Hematopoietic multipotent progenitor cell treated with erythropoietin and hydrocortisone succinate and interleukin-3 and kit ligand, for 6 days (in vitro differentiated cells): ENCODE measurements around the gene TEAD1.

Experiments used
- DNase-seq: peaks from one replicate; pipeline ENCODE4 v3.0.0-alpha.2; 2015

TEAD1 gene

DNA sequence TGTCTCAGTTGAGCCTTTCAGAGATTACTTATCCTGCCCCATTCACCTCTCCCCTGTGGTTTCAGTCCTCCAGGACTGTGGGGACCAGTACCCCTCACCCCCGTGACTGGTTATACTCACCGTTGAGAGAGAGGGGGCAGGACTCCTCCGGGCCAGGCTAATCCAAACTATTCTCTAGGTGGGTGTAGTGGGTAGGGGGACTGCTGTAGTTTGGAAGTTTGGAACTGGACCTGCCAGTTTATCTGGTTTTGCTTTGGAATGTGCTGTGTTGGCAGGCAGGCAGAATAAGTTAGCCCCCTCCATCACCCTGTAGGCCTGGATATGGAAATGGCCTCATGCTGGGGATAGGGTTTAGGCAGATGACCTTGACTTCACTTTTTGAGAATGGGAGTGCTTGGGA is 13.5 kb downstream of the TEAD1 start:
- DNase-seq, result no peak

DNA sequence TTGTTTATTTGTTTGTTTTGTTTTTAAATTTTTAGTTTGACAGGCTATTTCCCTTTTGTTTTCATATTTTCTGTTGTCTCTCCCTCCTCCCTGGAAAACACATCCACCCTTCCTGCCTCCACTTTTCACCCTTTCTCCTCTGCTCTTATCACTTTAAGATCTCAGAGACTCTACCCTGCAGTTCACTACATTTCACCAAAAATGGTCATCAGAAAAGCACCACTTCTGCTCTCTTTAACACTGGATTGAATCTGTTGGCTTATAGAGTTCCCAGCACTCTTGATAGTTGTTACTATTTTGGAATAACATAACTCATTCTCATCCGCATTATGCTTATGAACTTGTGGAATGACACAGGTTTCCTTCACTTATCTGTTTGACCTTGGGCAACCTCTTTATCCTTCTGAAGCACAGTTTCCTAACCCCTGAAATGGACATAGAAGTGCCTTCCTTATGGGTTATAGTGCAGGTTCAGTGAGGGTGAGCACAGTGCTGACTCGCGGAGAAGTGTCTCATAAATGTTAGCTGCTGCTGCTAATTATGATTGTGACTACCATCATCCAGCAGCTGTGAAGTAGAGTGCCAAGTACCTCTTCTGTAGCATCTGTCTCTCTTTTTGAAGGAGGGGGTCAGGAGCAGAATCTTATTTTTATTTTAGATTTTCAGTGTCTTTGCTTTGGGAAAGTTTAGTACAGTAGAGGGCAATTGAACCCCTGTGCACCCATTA is 15.0 kb downstream of the TEAD1 start:
- no peak for DNase-seq

DNA sequence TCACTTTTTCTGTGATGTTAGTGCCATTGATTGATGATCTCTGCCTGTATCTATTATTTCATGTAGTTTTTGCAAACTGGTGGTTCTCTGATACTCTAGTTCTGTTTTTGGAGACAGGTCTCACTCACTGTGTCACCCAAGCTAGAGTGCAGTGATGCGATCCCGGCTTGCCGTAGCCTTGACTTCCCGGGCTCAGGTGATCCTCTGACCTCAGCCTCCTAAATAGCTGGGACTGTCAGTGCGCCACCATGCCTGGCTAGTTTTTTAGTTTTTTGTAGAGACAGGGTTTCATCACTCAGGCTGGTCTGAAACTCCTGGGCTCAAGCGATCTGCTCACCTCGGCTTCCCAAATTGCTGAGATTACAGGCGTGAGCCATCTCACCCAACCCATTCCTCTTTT is 16.4 kb downstream of the TEAD1 start:
- DNase-seq, result no peak

DNA sequence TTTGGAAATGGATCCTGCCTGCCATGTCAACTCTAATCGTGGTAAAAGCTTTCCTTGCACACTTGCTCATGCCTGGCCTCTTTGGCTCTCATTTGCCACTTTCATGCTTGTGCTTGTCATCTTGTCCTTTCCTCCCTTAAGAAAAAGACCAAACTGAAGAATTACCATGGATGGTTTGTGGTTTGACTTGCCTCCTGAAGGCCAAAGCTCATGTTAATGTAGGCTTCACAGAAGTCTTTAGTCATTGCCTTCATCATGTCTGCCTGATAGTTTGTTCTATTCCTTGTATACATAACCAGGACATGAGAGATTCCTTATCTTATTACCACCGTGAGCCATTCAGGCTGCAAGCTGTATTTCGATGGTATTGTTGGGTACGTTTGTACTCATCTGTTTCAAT is 17.3 kb downstream of the TEAD1 start:
- DNase-seq, result no peak

DNA sequence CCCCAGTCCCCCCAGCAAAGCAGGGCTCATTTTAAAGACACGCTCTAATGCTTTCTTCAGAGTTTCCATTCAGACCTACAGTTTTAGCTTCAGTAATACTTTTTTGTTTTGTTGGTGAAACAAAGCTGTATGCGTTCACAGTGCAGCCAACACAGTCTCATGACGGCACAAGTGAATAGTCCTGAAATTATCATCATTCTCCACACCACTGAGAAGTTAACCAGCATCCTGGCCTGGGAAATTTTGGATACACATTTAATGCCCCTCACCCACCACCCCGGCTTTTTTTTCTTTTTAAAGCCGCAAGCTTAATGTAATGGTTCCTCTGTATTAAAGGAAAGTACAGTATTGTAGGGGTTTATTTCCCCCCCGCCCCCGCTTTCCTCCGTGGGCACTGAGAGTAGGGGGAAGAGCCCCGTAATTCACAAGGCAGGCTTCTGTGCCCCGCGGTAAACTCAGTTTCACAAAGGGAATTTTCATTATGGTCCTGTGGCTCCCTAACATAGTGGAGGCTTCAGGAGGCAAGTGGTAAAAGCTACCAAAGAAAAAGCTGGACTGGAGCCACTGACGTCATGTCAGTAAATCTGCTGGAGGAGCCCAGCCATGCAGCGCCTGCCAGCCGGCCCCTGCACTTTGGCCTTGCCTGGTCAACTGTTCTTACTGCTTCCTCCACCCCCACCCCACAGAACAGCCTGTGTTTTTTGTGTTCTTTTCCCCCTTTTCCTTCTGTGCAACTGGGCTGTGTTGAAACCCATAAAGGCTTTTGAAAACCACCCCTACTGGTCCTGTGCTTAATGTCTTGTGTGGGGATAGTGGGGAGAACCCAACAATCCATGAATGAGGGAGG is 18.2 kb downstream of the TEAD1 start:
- no peak for DNase-seq

DNA sequence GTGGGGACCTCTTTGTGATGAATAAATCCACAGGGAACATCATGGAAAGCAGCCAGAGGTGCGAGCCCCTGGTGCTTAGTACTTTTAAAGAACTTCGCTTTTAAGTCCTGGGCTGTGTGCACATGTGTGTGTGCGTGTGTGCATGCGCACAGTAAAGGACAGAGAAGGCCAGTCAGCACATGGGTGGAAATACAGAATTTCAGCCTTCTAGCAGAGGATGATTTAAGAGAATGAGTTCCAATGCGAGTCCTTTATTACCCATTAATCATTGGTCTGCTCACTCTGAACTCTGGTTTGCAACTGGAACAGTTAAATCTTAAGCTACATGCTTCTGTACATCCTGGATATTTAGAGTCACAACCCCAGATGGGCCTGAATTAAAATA is 18.9 kb downstream of the TEAD1 start:
- DNase-seq, result no peak

DNA sequence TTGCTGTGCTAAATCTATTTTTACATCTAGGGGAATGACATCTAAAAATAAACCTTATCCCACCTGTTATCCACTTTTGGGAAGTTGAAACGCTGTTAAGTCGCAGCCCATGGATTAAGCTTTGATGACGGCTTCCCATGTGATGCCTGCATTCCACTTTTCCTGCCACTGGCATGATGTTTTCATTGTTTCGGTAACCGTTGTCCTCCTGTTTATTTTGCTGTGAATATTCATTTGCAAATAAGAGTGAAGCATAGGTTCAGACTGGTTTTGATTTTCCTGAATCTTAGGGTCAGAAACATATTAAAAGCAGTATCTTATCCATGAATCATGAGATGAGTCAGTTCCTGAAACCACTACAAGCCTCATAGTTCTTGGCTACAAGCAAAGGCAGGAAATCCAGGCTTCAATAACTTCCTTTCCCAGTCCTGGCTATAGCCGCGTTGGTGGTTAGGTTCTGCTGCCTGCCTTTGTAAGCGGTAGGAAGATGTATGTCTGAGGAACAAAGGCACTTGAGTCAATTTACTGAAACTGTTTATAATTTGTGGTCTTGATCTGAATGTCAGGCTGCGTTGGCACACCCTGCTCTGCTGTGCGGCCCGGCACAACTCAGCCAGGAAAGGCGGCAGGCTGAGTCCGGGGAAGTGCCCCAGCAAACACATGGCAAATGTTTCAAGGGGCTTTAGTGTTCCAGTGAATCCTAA is 19.4 kb downstream of the TEAD1 start:
- DNase-seq, result peak; percentile 9

DNA sequence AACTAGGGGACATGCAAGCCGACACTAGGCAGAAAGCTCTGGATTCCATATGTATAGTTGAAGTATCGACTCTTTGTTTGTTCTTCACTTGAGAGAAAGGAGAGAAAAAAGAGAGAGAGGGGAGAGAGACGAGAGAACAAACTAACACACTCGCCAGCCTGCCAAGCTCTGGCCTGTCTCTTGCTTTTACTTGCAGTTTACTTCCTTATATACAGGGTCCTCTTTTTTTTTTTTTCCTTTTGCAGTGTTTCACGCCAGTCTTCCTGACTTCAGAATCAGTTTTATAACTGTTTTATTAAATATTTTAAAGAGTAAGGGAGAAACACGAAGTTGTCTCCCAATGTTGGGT is 19.9 kb downstream of the TEAD1 start:
- no peak for DNase-seq

DNA sequence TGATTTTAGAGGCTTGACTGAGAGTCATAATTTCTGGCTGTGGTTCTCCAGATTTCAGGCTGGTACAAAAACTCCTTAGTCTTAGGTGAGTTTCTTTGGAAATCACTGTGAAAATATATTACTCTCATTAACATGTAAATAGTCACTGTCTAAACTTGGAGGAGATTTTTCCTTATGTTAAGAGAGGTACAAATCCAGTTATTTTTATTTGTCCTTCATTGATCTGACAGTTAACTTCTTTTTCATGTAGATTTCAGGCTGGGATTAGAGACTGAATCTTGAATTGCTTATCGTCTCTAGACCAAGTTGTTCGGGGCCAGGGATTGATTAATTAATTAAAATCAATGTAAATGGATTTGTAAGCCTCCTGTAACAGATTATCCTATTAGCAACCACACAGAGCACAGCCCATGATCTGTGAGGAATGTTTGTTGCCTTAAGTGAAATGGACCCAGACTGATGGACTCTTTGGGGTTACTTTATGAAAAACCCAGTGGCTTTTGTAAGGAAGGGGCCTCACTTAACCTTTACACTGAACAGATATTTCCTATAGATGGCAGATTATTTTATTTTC is 21.1 kb downstream of the TEAD1 start:
- no peak for DNase-seq

DNA sequence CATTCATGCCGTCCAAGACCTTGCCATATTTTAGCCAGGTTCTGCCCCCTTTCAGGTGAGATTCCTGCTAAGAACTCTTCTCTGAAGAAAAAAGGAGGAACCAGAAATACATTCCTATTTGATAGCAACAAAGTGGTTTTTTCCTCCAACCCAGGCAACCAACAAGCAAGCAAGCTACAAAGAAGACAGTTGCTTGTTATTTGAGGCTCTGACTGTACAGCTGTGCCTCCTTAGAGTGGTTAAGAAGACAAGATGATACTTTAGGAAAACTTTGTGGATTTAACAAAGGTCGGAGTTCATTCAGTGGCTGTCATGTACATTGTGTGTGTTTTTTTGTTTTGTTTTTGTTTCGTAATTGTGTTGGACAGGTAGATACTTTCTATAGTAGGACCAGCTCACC is 21.7 kb downstream of the TEAD1 start:
- DNase-seq, result no peak

DNA sequence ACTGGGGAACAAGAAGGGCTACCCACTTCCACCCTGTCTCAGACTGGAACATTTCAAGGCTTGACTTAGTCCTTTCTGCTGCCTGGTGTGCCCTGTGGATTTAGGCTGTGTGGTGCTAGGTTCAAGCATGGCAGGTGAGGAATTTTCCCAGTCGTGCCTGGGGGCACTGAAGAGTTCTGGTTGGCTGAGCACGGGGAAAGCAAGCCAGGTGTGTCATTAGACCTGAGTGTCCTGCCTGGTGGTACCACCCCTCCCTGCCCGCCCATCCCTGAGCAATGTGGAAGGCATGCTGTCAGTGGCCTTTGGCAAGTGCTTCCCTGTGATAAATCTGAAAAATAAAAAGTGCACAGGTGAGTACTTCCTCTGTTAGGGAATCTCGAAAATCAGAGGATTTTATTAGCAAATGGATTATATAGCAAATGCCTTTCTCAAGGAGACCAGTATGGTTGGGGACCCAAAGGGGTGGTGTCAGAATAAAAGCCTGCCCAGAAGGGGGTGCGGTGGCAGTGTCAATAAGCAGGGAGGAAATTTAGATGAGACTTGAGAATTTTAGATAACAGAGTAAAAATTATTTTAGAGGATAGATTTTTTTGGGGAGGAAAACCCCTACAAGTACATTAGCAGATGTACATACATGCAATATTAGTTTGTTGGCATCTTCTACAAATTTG is 22.8 kb downstream of the TEAD1 start:
- no peak for DNase-seq

DNA sequence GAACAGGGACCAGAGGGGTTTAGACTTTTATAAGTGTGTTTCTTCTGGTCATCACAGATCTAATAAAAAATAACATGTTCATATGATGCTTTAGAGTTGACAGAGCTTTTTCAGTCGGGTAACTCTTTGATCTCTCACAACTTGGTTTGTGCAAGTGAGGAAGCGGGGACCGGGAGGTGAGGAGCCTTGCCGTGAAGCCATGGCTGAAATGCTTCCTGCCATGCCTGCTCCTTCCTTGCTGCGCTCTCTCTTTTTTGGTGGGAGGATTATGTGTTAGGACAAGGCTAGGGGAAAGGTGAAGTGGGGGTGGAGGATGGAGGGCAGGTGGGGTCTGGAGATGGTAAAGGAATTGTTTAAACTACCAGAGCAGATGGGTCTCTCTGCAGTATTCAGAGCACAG is 23.8 kb downstream of the TEAD1 start:
- DNase-seq, result no peak

DNA sequence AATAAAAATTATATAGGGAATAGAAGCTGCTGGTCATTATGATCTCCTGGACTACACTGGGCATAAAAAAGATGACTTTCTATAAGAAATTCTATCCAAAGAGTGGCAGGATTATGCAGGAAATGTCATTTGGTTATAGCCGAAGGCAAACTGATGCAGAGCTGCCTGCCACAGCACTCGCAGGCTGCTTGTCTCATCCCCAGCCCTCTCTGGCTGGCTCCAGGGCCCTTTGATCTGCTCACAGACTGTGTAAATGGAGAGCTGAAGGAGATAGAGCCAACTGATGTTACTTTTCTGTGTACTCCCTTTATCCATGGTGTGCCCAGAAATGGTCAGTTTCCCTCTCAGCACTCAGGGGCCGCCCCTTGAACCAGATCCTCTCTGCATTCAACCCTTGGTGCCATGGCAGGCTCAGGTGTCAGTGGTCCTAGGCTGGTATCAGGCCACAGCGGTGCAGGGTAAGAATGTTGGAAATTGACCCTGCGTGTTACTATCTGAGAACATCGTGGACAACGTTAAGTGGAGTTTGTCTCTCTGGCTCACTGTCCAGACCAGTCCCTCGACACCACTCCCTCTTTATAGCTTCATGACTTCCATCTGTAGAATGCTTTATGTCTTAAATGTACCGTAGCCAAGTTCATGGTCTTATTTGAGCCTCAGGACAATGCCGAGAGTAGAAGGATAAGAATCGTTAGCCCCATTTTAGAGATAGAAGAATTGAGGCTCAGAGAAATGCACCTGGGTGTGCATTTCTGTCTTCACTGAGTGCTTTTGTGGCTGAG is 27.8 kb downstream of the TEAD1 start:
- no peak for DNase-seq

DNA sequence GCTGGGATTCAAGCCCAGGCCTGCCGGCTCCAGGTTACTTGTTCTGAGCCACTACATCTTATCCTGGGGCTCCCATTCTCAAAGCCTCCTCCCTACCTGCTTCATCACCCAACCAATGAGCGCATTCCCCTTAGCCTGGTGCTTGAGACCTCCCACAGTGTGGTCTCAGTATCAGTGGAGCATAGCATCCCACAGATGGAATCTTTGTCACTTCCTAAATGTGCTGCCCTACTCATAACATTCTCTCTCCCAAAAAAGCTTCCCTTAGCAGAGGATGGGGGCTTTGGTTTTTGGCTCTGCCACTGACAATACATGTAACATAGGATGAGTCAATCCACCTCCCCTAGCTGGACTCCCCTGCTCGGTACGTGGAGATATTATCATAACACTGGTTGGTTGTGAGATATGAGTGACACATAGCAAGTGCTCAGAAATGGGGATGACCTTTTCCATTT is 28.8 kb downstream of the TEAD1 start:
- no peak for DNase-seq

DNA sequence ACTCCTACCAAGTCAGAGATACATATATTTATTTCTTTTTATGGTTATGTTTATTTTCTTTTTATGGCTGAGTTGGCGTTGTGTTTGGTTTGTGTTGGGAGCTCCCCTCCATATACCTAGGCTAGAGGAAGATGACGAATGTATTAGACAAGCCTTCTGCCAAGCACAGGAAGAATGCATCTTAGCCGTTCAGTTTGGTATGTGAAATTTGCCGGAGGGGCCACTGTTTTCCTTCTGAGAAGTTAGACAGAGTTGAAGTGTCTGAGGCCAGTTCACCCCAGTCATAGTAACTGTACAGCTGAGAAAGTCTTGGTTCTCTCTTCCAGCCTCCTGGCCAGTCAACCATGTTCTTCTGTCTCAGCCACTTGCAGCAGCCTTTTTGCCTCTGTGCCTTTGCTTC is 29.8 kb downstream of the TEAD1 start:
- DNase-seq, result no peak

DNA sequence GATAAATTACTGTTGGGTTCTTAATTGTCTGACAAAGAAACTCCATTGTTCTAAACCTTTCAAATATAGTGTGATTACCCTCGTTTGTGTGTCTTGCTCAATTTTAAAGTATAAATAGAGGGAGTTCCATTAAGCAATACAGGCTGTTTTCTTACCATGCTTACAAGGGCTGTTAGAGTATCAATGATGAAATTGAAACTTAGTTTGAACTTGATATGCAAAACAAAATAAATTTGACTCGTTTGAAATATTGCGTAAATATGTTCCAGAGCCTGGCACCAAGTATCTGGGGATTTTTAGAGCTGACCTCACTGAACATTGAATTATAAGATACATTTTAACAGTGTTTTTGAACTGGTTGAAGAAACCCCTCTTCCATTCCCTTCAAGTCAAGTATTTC is 31.7 kb downstream of the TEAD1 start:
- no peak for DNase-seq

DNA sequence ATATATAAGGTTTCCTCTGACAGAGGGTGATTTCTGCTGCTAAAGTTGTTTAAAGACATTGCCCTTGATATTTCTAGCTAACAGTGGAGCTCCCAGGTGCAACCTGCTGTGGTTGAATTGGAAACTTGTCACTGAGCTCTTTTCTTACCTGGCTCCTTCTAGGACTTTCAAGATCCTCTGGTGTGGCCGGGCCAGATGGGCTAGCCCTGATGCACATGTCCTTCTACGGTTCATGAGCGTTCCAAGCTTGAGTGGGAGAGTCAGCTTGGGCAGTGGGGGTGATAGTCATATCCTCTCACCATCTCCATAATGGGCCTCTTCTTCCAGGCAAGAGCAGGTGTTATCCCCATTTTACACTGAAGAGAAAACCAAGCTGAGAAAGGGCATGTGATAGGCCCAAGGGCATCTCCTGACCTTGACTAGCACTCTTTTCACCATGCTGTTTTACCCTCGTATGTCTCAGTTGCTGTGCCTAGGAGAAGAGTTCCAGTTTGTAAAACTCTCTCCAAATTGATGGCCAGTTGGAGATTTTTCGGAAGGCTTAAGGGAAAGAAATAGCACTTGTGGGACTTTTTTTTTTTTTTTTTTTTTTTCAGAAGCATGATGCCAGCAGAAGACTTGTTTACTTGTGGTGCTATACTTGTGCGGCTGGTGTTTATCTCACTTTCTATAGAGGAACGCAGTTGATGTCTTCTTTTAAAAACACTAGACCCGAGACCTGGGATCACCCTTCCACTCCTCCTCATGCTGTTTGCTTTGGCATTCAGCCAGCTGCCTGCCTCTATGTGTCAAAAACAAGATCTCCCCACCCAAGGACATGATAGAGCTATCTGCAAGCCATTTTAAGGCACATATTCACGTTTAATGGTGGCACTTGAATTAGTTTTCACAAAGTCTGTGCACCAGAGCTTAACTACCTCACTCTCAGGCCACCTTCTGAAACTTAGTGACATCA is 32.6 kb downstream of the TEAD1 start:
- DNase-seq, result peak; percentile 12

DNA sequence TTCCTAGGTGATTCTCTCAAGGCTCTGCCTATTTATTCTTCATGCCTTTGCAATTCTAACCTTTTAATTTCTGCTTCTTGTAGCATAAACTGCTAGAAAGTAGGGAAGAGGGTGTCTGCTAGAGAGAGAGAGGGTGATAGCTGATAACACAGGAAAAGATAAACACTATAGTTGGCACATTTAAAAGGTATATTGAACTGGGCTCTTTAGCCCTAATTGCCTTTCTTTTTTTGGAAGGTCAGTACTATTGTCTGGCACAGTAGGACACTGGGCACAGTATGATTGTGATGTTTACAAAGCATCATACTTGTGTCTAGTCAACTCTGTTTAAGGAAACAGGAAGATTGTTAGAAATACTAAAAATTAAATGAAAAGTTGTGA is 33.3 kb downstream of the TEAD1 start:
- DNase-seq, result no peak

DNA sequence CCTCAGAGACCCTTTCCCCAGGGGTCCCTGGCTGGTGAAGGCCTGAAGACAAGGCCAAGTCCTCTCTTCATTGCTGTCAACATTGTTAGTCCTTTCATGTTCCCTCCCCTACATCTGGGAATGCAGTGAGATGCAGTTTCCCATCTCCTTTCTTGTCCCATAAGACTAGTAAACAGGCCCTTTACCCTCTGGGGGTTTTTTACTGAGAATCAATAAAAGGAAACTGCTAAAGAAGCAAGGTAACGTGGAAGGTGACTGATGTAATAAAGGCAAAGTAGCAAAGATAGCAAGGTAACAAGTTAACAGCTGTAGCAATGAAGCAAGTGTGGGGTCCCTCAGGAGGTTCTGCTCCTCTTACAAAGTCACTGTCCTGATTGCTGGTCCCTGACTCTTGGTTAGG is 37.3 kb downstream of the TEAD1 start:
- DNase-seq, result no peak

DNA sequence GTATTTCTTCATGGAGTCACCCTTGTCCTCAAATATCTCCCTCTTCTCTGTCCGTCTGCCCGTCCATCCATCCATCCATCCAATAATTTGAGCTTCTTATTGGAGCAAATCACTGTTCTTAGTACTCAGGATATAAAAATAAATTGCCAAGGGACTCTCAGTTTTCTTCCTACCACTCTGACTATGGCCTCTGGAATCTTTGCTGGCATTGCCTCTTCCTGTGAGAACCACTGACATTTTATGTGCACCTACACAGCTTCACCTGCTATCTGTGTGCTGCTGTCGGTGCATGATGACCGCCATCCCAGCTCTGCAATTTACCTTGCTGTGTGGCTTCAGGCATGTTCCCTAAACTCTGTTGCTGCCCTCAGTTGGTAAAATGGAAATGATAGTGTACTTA is 37.9 kb downstream of the TEAD1 start:
- no peak for DNase-seq

DNA sequence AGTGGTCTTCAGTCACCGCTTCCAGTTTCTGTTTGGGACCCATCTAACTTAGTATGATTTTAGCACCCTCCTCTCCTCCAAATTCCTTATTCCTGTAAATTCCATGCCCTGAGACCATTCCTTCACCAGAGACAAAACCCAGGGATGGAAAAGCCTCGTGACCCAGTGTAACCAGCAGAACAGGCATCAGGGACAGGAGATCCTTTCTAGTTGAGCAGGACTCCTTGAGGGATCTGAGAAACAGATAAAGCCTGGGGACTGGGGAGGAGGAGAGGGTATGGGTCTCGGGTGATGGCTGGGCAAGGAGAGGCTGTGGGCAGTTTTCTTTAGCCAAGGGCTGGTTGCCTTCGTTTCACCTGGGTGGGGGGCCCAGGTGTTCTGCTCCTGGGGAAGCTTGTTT is 40.9 kb downstream of the TEAD1 start:
- no peak for DNase-seq
